HepG2 (cell line): ENCODE results near the gene CCDC57. TPM values are rescaled to one million over a fixed set of nuclear protein-coding genes. Genes with fewer than 3 reads are reported as not detected.

Experiments used
- CREB1 ChIP-seq, 2 experiments: fragments of 450-650 bp in 1 of 2; IDR thresholded peaks; 2 replicates each; pipeline ENCODE4 v1.6.1; 2016 to 2017; ENCODE audit warnings: control low read depth in 1 of 2, mild to moderate bottlenecking in 1 of 2, missing compliant biosample characterization in 1 of 2, missing genetic modification characterization in 1 of 2
- CREBL2 ChIP-seq: sonication (generic); formaldehyde crosslinking; IDR thresholded peaks from 2 replicates; pipeline ENCODE4 v1.8.1; 2023; ENCODE audit warnings: missing genetic modification reagents, mild to moderate bottlenecking, borderline replicate concordance
- GABPB1 ChIP-seq: IDR thresholded peaks from 2 replicates; pipeline ENCODE4 v1.6.1; 2016; ENCODE audit warnings: mild to moderate bottlenecking, missing genetic modification reagents, moderate library complexity, missing compliant biosample characterization
- GTF2F1 ChIP-seq: fragments of 150-350 bp; IDR thresholded peaks from 2 replicates; pipeline ENCODE4 v1.6.1; 2014; ENCODE audit warnings: low read length
- HMGA1 ChIP-seq: sonication (generic); formaldehyde crosslinking; conservative IDR thresholded peaks from 2 replicates; pipeline ENCODE4 v1.4.0; 2020; ENCODE audit warnings: missing genetic modification reagents
- JUNB ChIP-seq: sonication (generic); formaldehyde crosslinking; IDR thresholded peaks from 2 replicates; pipeline ENCODE4 v1.8.0; 2022; ENCODE audit warnings: missing genetic modification reagents, mild to moderate bottlenecking, borderline replicate concordance
- MAFF ChIP-seq: IDR thresholded peaks from 2 replicates; pipeline ENCODE4 v1.6.1; 2011; ENCODE audit warnings: low read depth, low read length, improper control_type of control experiment
- NCOR1 ChIP-seq: fragments of 200-600 bp; sonication (generic); IDR thresholded peaks from 2 replicates; pipeline ENCODE4 v1.7.0; 2017; ENCODE audit warnings: antibody characterized with exemption, low read length, borderline replicate concordance
- NFKB2 ChIP-seq: sonication (generic); formaldehyde crosslinking; IDR thresholded peaks from 2 replicates; pipeline ENCODE4 v1.4.0; 2020; ENCODE audit warnings: missing genetic modification reagents, borderline replicate concordance
- PRDM4 ChIP-seq: sonication (generic); formaldehyde crosslinking; IDR thresholded peaks from 2 replicates; pipeline ENCODE4 v1.9.0; 2021; ENCODE audit warnings: missing genetic modification reagents, borderline replicate concordance
- PRPF4 ChIP-seq: fragments of 200-400 bp; formaldehyde crosslinking; IDR thresholded peaks from 2 replicates; pipeline ENCODE4 v1.6.1; 2016; ENCODE audit warnings: low read length, low read depth; ENCODE audit not compliant: poor library complexity, severe bottlenecking
- RBFOX2 ChIP-seq: fragments of 200-400 bp; formaldehyde crosslinking; IDR thresholded peaks from 2 replicates; pipeline ENCODE4 v1.6.1; 2017; ENCODE audit warnings: low read depth, mild to moderate bottlenecking, low read length
- SMYD3 ChIP-seq: sonication (generic); formaldehyde crosslinking; IDR thresholded peaks from 2 replicates; pipeline ENCODE4 v1.8.1; 2023; ENCODE audit warnings: mild to moderate bottlenecking, missing genetic modification reagents
- THAP8 ChIP-seq: sonication (generic); formaldehyde crosslinking; IDR thresholded peaks from 2 replicates; pipeline ENCODE4 v1.5.1; 2020; ENCODE audit warnings: missing genetic modification reagents, mild to moderate bottlenecking, borderline replicate concordance
- ZNF205 ChIP-seq: IDR thresholded peaks from 2 replicates; pipeline ENCODE4 v1.6.1; 2018; ENCODE audit warnings: missing biosample characterization, missing genetic modification reagents
- ZNF646 ChIP-seq: sonication (generic); formaldehyde crosslinking; IDR thresholded peaks from 2 replicates; pipeline ENCODE4 v1.9.0; 2021; ENCODE audit warnings: mild to moderate bottlenecking, missing genetic modification reagents
- ZNF816 ChIP-seq: sonication (generic); formaldehyde crosslinking; IDR thresholded peaks from 2 replicates; pipeline ENCODE4 v1.8.0; 2022; ENCODE audit warnings: missing genetic modification reagents, mild to moderate bottlenecking, borderline replicate concordance
- polyA plus RNA-seq, 8 experiments: library from polyadenylated mRNA; depleted of rRNA in 3 of 8; stranded (reverse) in 7 of 8; unstranded in 1 of 8; fragments of >200 nt; fragmentation: Illumina TruSeq in 4 of 8; extraction: Trizol in 4 of 8; gene quantifications; 2 replicates each; pipeline versions ENCODE4 v1.2.1 to v1.2.3, GENCODE V29; 2011 to 2016; ENCODE audit warnings: low read depth in 4 of 8, missing spikeins in 1 of 8, mixed read lengths in 1 of 8; ENCODE audit not compliant: insufficient read depth in 1 of 8
- total RNA-seq, 5 experiments: library from RNA; depleted of rRNA; stranded (reverse); fragments of >200 nt; fragmentation: Illumina TruSeq; extraction: Trizol; gene quantifications; 2 replicates each; pipeline ENCODE4 v1.2.3, GENCODE V29; 2016; ENCODE audit warnings: low read depth in 1 of 5

The CCDC57 gene
- total and polyA plus RNA-seq, 2 of the 13 experiments (the other 11 are each of a cell fraction or from before 2014, with no cell fraction given), result 59.3 to 59.9 TPM

GRCh38 chr17:82089723-82090548, 122.7 kb downstream of the CCDC57 start (continued):
- no peak for TF ChIP-seq PRDM4
- no peak for TF ChIP-seq NCOR1
- TF ChIP-seq NFKB2 (CRISPR knock-in tag), result no peak
- no peak for TF ChIP-seq ZNF646 (CRISPR knock-in tag)
- TF ChIP-seq JUNB (CRISPR knock-in tag), result no peak
- no peak for TF ChIP-seq ZNF816 (CRISPR knock-in tag)
- TF ChIP-seq ZNF205 (CRISPR knock-in tag), result no peak
- TF ChIP-seq THAP8 (CRISPR knock-in tag), result no peak
- TF ChIP-seq GTF2F1, result no peak
- no peak for TF ChIP-seq PRPF4
- no peak for TF ChIP-seq MAFF
- no peak for TF ChIP-seq CREBL2 (CRISPR knock-in tag)
- no peak for TF ChIP-seq CREB1 (IDR thresholded peaks at IDR 0.05)
- no peak for TF ChIP-seq CREB1 (CRISPR knock-in tag; IDR thresholded peaks at IDR 0.05)
- TF ChIP-seq SMYD3 (CRISPR knock-in tag), result no peak
- no peak for TF ChIP-seq HMGA1
- peak; percentile 8; the same call in 1 of the 2 replicates for TF ChIP-seq GABPB1 (CRISPR knock-in tag)
- peak; percentile 42 for TF ChIP-seq RBFOX2
